ENCODE results near the gene PRSS56. TPM values are rescaled to one million over a fixed set of nuclear protein-coding genes. Genes with fewer than 3 reads are reported as not detected.

Gene PRSS56
- polyA plus RNA-seq, 1 donor from 2014 or later: 0.16 TPM

GRCh38 chr2:232573042-232573441 lies 52.9 kb downstream of the PRSS56 start:
- Histone ChIP-seq H3K36me3 (ENCODE audit: insufficient read depth, low read length) (peaks cover 9% of the 10 kb centered on the region), H3K9me2 (ENCODE audit: insufficient read depth, low read length) (no peaks in the 10 kb centered on the region), H3K4me2 (ENCODE audit: low read length) (no peak overlapping the region), H3K4me3 (ENCODE audit: low read length) (no peak overlapping the region), H3K79me2 (replicated peaks; ENCODE audit: insufficient read depth, low read length) (no peaks in the 10 kb centered on the region), H3K27ac (ENCODE audit: low read length) (no peak overlapping the region), H3F3A (ENCODE audit: insufficient read depth, low read length, poor library complexity, severe bottlenecking) (no peaks in the 10 kb centered on the region), H3K27me3 (ENCODE audit: insufficient read depth, low read depth, low read length) (no peaks in the 10 kb centered on the region), H3K9me3 (ENCODE audit: low read length) (no peaks in the 10 kb centered on the region), H2AFZ (ENCODE audit: low read depth, low read length) (no peak overlapping the region), H3K9ac (ENCODE audit: low read length) (no peak overlapping the region), H4K20me1 (ENCODE audit: insufficient read depth) (no peaks in the 10 kb centered on the region)
- TF ChIP-seq CTCF (IDR thresholded peaks at IDR 0.05; ENCODE audit: poor library complexity, severe bottlenecking) (no peak), POLR2AphosphoS5 (IDR thresholded peaks at IDR 0.05) (no peak), MXI1 (conservative IDR thresholded peaks at IDR 0.05; ENCODE audit: poor library complexity, severe bottlenecking) (no peak), EZH2 (IDR thresholded peaks at IDR 0.05; ENCODE audit: borderline replicate concordance, insufficient read depth, low read length, poor library complexity, severe bottlenecking) (no peak), RAD21 (conservative IDR thresholded peaks at IDR 0.05) (no peak), EP300 (conservative IDR thresholded peaks at IDR 0.05; ENCODE audit: poor library complexity, severe bottlenecking) (no peak), REST (IDR thresholded peaks at IDR 0.05; ENCODE audit: borderline replicate concordance) (no peak), SMC3 (conservative IDR thresholded peaks at IDR 0.05; ENCODE audit: poor library complexity) (no peak), TAF1 (IDR thresholded peaks at IDR 0.05; ENCODE audit: low read depth) (no peak)

DNA sequence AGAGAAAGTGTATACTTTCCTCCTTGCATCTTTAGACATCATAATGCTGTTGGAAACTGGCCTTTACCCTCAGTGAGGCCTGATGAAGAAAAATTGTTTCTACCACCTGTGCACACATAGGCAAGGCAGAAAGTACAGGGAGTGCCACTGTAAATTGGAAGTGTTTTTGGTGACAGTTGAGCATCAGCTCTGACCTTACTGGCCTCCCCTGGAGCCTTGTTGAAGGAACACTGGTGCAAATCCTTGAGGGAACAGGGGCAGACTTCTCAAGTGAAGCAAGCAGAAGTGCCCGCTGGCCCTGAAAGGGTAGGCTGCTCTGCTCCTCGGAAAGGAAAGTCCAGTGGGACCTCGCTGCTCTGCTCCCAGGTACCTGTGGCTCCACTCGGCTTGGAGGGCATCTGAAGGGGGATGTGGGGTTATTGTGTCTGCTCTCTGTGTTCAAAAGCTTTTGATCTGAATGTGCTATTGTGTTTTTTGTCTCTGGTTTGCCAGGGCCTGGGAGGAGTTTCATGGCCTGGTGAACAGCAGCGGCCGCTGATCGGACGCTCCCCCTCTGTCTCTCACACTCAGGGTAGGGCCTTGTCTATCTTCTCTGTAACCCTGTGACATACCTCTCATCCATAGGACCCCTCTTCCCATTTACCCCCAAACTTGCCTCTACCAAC lies 53.7 kb downstream of the PRSS56 start:
- no peaks in the 10 kb centered on the region for H3K79me2 ChIP-seq (replicated peaks; ENCODE audit: insufficient read depth, low read length)
- H3K9me2 ChIP-seq (ENCODE audit: insufficient read depth, low read length): no peaks in the 10 kb centered on the region
- peaks cover 9% of the 10 kb centered on the region for H3K36me3 ChIP-seq (ENCODE audit: insufficient read depth, low read length)
- H3K9ac ChIP-seq (ENCODE audit: low read length): no peak overlapping the region
- no peak overlapping the region for H2AFZ ChIP-seq (ENCODE audit: low read depth, low read length)
- H3K4me2 ChIP-seq (ENCODE audit: low read length): no peak overlapping the region
- H3K27ac ChIP-seq (ENCODE audit: low read length): no peak overlapping the region
- H3K4me3 ChIP-seq (ENCODE audit: low read length): no peak overlapping the region
- no peaks in the 10 kb centered on the region for H4K20me1 ChIP-seq (ENCODE audit: insufficient read depth)
- no peaks in the 10 kb centered on the region for H3F3A ChIP-seq (ENCODE audit: insufficient read depth, low read length, poor library complexity, severe bottlenecking)
- H3K9me3 ChIP-seq (ENCODE audit: low read length): no peaks in the 10 kb centered on the region
- H3K27me3 ChIP-seq (ENCODE audit: insufficient read depth, low read depth, low read length): no peaks in the 10 kb centered on the region
- no peak for TF ChIP-seq SMC3 (conservative IDR thresholded peaks at IDR 0.05; ENCODE audit: poor library complexity)
- TF ChIP-seq TAF1 (IDR thresholded peaks at IDR 0.05; ENCODE audit: low read depth): no peak
- no peak for TF ChIP-seq REST (IDR thresholded peaks at IDR 0.05; ENCODE audit: borderline replicate concordance)
- no peak for TF ChIP-seq MXI1 (conservative IDR thresholded peaks at IDR 0.05; ENCODE audit: poor library complexity, severe bottlenecking)
- TF ChIP-seq CTCF (IDR thresholded peaks at IDR 0.05; ENCODE audit: poor library complexity, severe bottlenecking): no peak
- no peak for TF ChIP-seq RAD21 (conservative IDR thresholded peaks at IDR 0.05)
- TF ChIP-seq EZH2 (IDR thresholded peaks at IDR 0.05; ENCODE audit: borderline replicate concordance, insufficient read depth, low read length, poor library complexity, severe bottlenecking): no peak
- no peak for TF ChIP-seq EP300 (conservative IDR thresholded peaks at IDR 0.05; ENCODE audit: poor library complexity, severe bottlenecking)
- no peak for TF ChIP-seq POLR2AphosphoS5 (IDR thresholded peaks at IDR 0.05)
